HAP-1 (cell line): ENCODE measurements around the gene GAS7.

Source experiments
- DNase-seq, 2 experiments: peaks; one replicate each; pipeline ENCODE4 v3.0.0-alpha.2; 2016 to 2020; ENCODE audit warnings: low spot score in 2 of 2
- H3K27me3 ChIP-seq: fragments of 250-450 bp; sonication (Bioruptor Pico); 2 replicates; pipeline ENCODE4 v1.5.1; 2020; ENCODE audit warnings: low read depth, mild to moderate bottlenecking, moderate library complexity
- H3K36me3 ChIP-seq: fragments of 250-450 bp; sonication (Bioruptor Pico); replicated peaks from 2 replicates; pipeline ENCODE4 v1.5.1; 2020; ENCODE audit warnings: mild to moderate bottlenecking
- H3K4me1 ChIP-seq: fragments of 250-450 bp; sonication (Bioruptor Pico); 2 replicates; pipeline ENCODE4 v1.5.1; 2020; ENCODE audit warnings: mild to moderate bottlenecking
- H3K4me3 ChIP-seq: fragments of 250-450 bp; sonication (Bioruptor Pico); 2 replicates; pipeline ENCODE4 v1.5.1; 2020; ENCODE audit warnings: mild to moderate bottlenecking, moderate library complexity
- H3K9me3 ChIP-seq: fragments of 250-450 bp; sonication (Bioruptor Pico); 2 replicates; pipeline ENCODE4 v1.5.1; 2020; ENCODE audit warnings: mild to moderate bottlenecking, moderate library complexity
- in situ Hi-C: fragments of 300-500 bp; cut with MboI; formaldehyde crosslinking; loops from 3 replicates; pipeline ENCODE4 v1.14.3; 2020; ENCODE audit warnings: low sequenced_read_pairs, inconsistent platforms, mixed read lengths

GAS7 gene

GRCh38 chr17:10215286-10215685 is 16.9 kb upstream of the GAS7 start:
- DNase-seq, result no peak
- in situ Hi-C loops, result no loop called here
- Histone ChIP-seq H3K4me3 (no peak overlapping the region), H3K9me3 (no peaks in the 10 kb centered on the region), H3K36me3 (no peaks in the 10 kb centered on the region), H3K4me1 (no peaks in the 10 kb centered on the region), H3K27me3 (no peaks in the 10 kb centered on the region)

- Histone ChIP-seq H3K36me3 (no peaks in the 10 kb centered on the region), H3K4me3 (no peak overlapping the region), H3K27me3 (no peaks in the 10 kb centered on the region), H3K9me3 (no peaks in the 10 kb centered on the region), H3K4me1 (no peaks in the 10 kb centered on the region)
- in situ Hi-C loops, result no loop called here
- DNase-seq, result no peak
Measured at GRCh38 chr17:10211666-10212065, 13.3 kb upstream of the GAS7 start.

GRCh38 chr17:10210151-10210574 is 11.8 kb upstream of the GAS7 start:
- Histone ChIP-seq H3K4me3 (no peak overlapping the region), H3K9me3 (no peaks in the 10 kb centered on the region)
- in situ Hi-C loops, result no loop called here

GRCh38 chr17:10208604-10209193 is 10.3 kb upstream of the GAS7 start:
- no peaks in the 10 kb centered on the region for H3K9me3 ChIP-seq
- no peak overlapping the region for H3K4me3 ChIP-seq
- H3K4me1 ChIP-seq, result no peaks in the 10 kb centered on the region
- H3K36me3 ChIP-seq, result no peaks in the 10 kb centered on the region
- in situ Hi-C loops, result no loop called here
- H3K27me3 ChIP-seq, result no peaks in the 10 kb centered on the region
- no peak for DNase-seq

More at GRCh38 chr17:10210151-10210574, 11.8 kb upstream of the GAS7 start:
- Histone ChIP-seq H3K36me3 (no peaks in the 10 kb centered on the region), H3K27me3 (no peaks in the 10 kb centered on the region), H3K4me1 (no peaks in the 10 kb centered on the region)
- DNase-seq, result no peak

GRCh38 chr17:10207153-10207552 is 8.7 kb upstream of the GAS7 start:
- H3K27me3 ChIP-seq, result no peaks in the 10 kb centered on the region
- no peak for DNase-seq
- no peak overlapping the region for H3K4me3 ChIP-seq
- 0 out of 2 replicates have a peak, but pooled peaks cover 2% of the 10 kb centered on the region for H3K9me3 ChIP-seq
- in situ Hi-C loops, result no loop called here
- no peaks in the 10 kb centered on the region for H3K4me1 ChIP-seq
- no peaks in the 10 kb centered on the region for H3K36me3 ChIP-seq

- H3K4me1 ChIP-seq, result no peaks in the 10 kb centered on the region
- in situ Hi-C loops, result no loop called here
- H3K27me3 ChIP-seq, result no peaks in the 10 kb centered on the region
- no peak for DNase-seq
- H3K9me3 ChIP-seq, result 0 out of 2 replicates have a peak, but pooled peaks cover 2% of the 10 kb centered on the region
- no peaks in the 10 kb centered on the region for H3K36me3 ChIP-seq
- H3K4me3 ChIP-seq, result no peak overlapping the region
Measured at GRCh38 chr17:10205549-10206185, 7.3 kb upstream of the GAS7 start.

GRCh38 chr17:10201680-10202079 is 3.3 kb upstream of the GAS7 start:
- Histone ChIP-seq H3K36me3 (no peaks in the 10 kb centered on the region), H3K4me1 (no peaks in the 10 kb centered on the region), H3K4me3 (no peak overlapping the region), H3K9me3 (0 out of 2 replicates have a peak, but pooled peaks cover 2% of the 10 kb centered on the region), H3K27me3 (no peaks in the 10 kb centered on the region)
- no peak for DNase-seq
- in situ Hi-C loops, result no loop called here

- Histone ChIP-seq H3K36me3 (no peaks in the 10 kb centered on the region), H3K4me3 (no peak overlapping the region), H3K4me1 (no peaks in the 10 kb centered on the region), H3K27me3 (no peaks in the 10 kb centered on the region), H3K9me3 (0 out of 2 replicates have a peak, but pooled peaks cover 2% of the 10 kb centered on the region)
- no peak for DNase-seq
- in situ Hi-C loops, result no loop called here
Measured at GRCh38 chr17:10200645-10201044, 2.2 kb upstream of the GAS7 start.

GRCh38 chr17:10200016-10200415 is 1.6 kb upstream of the GAS7 start:
- in situ Hi-C loops, result no loop called here

GRCh38 chr17:10197721-10198508 is 491 bp downstream of the GAS7 start:
- H3K4me3 ChIP-seq, result no peak overlapping the region
- no peak for DNase-seq
- 0 out of 2 replicates have a peak, but pooled peaks cover under 1% of the 10 kb centered on the region for H3K9me3 ChIP-seq
- in situ Hi-C loops, result loop anchor here (25.0 kb wide), 2 partner anchors 89 to 111 kb away; no protein-coding TSS in a partner anchor
- no peaks in the 10 kb centered on the region for H3K36me3 ChIP-seq
- H3K27me3 ChIP-seq, result no peaks in the 10 kb centered on the region
- no peaks in the 10 kb centered on the region for H3K4me1 ChIP-seq

More at GRCh38 chr17:10200016-10200415, 1.6 kb upstream of the GAS7 start:
- DNase-seq, result no peak
- H3K27me3 ChIP-seq, result no peaks in the 10 kb centered on the region
- H3K4me1 ChIP-seq, result no peaks in the 10 kb centered on the region
- H3K36me3 ChIP-seq, result no peaks in the 10 kb centered on the region
- 0 out of 2 replicates have a peak, but pooled peaks cover 2% of the 10 kb centered on the region for H3K9me3 ChIP-seq
- no peak overlapping the region for H3K4me3 ChIP-seq

- H3K9me3 ChIP-seq, result no peaks in the 10 kb centered on the region
- H3K27me3 ChIP-seq, result no peaks in the 10 kb centered on the region
- no peak for DNase-seq
- H3K4me3 ChIP-seq, result no peak overlapping the region
- in situ Hi-C loops, result loop anchor here (25.0 kb wide), 2 partner anchors 90 to 110 kb away; no protein-coding TSS in a partner anchor
- H3K4me1 ChIP-seq, result no peaks in the 10 kb centered on the region
- H3K36me3 ChIP-seq, result no peaks in the 10 kb centered on the region
Measured at GRCh38 chr17:10197362-10197720, 1.1 kb downstream of the GAS7 start.

- H3K4me1 ChIP-seq, result no peaks in the 10 kb centered on the region
- no peak for DNase-seq
- in situ Hi-C loops, result loop anchor here (25.0 kb wide), 2 partner anchors 90 to 110 kb away; no protein-coding TSS in a partner anchor
- H3K9me3 ChIP-seq, result no peaks in the 10 kb centered on the region
- no peaks in the 10 kb centered on the region for H3K36me3 ChIP-seq
- H3K4me3 ChIP-seq, result no peak overlapping the region
- no peaks in the 10 kb centered on the region for H3K27me3 ChIP-seq
Measured at GRCh38 chr17:10196941-10197340, 1.5 kb downstream of the GAS7 start.

- no peaks in the 10 kb centered on the region for H3K27me3 ChIP-seq
- no peak for DNase-seq
- no peaks in the 10 kb centered on the region for H3K36me3 ChIP-seq
- no peaks in the 10 kb centered on the region for H3K9me3 ChIP-seq
- H3K4me1 ChIP-seq, result no peaks in the 10 kb centered on the region
- no peak overlapping the region for H3K4me3 ChIP-seq
- in situ Hi-C loops, result loop anchor here (25.0 kb wide), 2 partner anchors 91 to 109 kb away; no protein-coding TSS in a partner anchor
Measured at GRCh38 chr17:10196384-10196895, 2.0 kb downstream of the GAS7 start.
